Activated CD4-positive, alpha-beta T cell treated with anti-CD3 and anti-CD28 coated beads, Interleukin-2, amount 50 U/mL, for 4 hours (primary cell): ENCODE data around the gene FAM72C.
"Not testable (repeated sequence)": the region's sequence is repeated elsewhere in the genome, so short reads cannot be mapped to it uniquely, and the experiment has no call there.

Source experiments
- DNase-seq, 2 experiments: peaks; one replicate each; pipeline ENCODE4 v3.0.0-alpha.2; 2020

Gene FAM72C

DNA sequence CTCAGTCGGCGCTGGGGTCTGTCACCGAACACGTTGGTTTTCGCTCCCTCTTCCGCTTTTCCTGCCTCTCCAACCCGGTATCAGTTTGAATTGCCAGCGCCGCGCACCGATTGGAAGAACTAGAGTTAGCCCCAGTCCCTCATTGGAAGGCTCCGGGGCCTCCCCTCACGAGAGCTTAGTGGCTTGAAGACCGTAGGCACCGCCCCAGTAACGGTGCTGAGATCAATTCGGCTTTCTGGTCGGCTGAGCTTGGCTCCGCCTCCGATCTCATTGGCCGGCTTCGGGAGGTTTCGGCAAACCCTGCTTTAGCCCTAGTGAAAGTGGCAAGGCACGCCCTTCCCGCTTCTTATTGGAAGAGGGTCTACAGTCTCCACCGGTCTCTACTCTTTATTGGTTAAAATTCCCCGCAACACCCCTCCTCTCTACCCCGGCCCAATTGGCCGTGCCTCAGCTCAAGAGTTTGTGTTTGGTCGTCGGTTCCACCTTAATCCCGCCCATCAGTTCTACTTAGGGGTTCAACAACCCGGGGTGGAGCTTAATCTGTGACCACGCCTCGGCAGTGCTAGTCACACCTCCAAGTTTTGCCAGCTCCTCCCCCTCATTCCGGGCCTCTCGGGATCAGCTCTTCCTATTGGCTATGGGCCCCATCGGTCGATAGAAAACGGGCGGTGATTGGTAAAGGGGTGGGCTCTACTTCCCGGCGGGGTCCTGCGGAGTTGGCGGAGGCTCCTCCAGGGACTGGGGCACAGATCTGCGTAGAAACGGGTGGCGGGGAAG is at the start of gene FAM72C:
Gene FAM72C, minus strand, starts transcription at position 63 of the 777 bp plus-strand sequence. CDS start 845 bp downstream, outside the sequence.
- not testable (repeated sequence) for DNase-seq

DNA sequence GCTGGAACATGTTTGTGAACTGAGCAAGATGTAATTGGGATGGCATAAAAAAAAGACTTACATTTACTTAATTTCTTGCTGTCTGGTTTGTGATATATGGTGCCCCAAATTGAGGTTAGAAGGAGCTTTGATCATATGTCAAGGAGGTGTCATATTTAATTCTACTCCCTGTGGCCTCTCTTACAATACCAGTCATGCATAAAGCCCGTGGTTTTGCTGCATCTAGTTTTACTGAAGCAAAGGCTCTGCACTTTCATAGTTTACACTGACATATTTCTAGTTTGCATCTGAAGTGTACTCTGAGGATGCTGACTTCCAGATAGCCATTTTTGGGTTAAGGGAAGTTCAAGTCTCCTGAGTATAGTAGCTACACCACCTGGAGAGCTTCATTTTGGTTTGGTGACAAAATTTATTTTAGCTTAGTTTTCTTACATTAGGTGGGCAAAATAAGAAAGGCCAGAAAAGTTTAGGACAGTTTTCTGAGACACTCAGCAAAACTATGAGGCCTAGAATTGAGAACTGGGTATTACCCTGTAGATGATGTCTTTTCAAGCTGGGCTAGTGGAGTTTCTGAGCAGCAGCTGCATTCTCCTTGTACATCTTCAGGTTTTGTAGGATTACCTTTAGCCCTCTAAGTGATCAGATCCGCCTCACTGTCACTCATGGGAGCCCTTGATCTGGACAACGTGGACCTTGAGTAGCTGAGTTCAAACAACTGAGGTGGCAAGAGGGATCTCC is 48.4 kb upstream of the FAM72C start:
- DNase-seq, result not testable (repeated sequence)

DNA sequence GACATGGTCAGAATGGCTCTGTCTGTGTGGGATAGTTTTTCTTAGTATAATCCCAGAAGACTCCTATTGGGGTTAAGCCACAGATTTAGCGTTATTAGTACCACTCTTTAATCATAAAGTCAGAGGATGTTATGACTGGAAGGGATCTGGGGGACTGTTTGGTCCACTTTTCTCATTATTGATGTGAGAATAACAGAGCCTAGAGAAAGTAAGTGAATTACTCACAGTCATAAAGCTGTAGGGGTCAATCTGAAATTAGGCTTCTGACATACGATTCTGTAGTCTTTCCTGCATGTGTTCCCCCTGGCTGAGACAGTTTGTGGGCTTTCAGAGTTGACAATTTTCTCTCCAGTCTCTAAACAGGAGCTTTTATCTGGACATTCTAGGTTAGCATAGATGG is 47.3 kb upstream of the FAM72C start:
- not testable (repeated sequence) for DNase-seq

- DNase-seq, result not testable (repeated sequence)
Measured at GRCh38 chr1:144015180-144015966, 43.6 kb upstream of the FAM72C start.

GRCh38 chr1:144014528-144014927 is 42.7 kb upstream of the FAM72C start:
- not testable (repeated sequence) for DNase-seq

- DNase-seq, result not testable (repeated sequence)
Measured at GRCh38 chr1:144014121-144014520, 42.3 kb upstream of the FAM72C start.

DNA sequence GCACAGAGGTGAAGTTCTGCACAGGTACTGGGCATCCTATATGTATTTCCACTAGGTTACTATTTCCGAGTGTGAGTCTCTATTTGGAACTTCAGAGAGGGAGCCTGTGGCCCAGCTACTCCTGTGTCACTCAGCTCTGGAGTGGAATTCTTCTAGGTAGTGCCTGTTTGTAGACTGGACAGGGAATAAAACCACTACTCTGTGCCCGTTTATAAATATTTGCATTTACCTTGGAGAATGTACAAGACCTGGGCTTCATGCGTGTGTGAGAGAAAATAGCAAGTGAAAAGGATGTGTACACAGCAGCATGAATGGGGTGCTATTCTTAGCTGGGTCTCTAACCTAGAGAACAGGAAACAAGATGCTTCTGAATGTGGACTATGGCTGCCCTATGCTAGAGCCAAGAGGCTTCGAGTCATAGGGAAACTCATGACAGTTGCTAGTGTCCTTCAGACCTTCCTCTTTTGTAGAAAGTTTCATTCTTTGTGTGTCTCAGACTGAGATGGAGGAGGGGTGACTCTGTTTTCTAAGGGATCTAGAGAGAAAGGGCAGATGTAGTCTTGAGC is 40.5 kb upstream of the FAM72C start:
- DNase-seq, result not testable (repeated sequence)

- DNase-seq, result not testable (repeated sequence)
Measured at GRCh38 chr1:144009410-144009809, 37.6 kb upstream of the FAM72C start.

DNA sequence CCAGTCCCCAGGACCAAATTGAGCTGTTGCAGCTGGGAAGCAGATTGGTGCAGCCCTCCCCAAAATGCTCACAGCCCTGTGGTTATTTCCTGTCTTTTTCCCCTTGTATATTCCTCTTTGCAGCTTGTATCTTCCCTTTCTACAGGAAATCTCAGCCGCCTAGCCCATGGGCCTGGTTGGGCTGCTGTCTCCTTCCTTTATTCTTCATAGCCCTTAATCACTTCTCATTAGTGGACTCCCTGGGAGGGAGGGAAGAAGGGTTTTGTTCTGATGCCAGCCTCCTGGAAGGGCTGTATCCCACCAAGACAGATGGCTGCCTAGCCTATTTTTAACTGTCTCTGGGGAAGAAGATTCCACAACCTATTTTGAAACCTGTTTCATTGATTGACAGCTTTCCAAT is 32.5 kb upstream of the FAM72C start:
- DNase-seq, result not testable (repeated sequence)

GRCh38 chr1:144003306-144004029 is 31.7 kb upstream of the FAM72C start:
- DNase-seq, result not testable (repeated sequence)

DNA sequence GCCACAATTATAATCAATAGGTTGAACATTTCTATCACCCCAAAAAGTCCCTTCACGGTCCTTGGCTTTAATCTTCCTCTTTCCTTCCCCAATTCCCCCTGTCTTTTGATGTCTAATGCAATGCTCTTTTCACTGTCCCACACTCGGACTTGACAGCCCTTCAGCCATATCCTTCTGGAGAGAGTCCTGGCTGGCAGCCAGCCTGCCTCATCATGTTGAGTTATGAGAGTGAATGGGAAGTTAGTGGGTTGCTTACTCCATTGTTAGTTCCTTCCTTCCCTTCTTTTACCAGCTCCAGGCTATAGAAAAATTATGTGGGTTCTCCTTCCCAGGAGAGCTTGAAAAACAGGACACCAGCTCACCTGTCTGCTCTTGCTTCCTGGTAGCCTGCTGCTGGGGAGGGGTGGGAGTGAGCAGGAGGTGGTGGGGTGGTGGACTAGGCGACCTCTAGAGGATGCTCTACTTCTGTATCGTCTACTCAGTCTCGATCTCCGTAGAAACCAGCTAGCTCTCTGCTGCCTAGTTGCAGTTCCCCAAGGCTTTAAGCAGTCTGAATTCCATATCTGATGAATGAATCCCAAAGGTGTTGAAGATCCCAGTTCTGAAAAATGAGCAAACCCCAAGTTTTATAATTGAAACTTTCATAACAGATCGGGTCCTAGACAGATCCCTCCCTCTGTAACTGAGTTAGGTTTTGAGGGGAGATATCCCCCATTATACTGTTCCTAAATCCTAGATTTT is 30.5 kb upstream of the FAM72C start:
- DNase-seq, result not testable (repeated sequence)

GRCh38 chr1:144001077-144001476 is 29.3 kb upstream of the FAM72C start:
- DNase-seq, result not testable (repeated sequence)

DNA sequence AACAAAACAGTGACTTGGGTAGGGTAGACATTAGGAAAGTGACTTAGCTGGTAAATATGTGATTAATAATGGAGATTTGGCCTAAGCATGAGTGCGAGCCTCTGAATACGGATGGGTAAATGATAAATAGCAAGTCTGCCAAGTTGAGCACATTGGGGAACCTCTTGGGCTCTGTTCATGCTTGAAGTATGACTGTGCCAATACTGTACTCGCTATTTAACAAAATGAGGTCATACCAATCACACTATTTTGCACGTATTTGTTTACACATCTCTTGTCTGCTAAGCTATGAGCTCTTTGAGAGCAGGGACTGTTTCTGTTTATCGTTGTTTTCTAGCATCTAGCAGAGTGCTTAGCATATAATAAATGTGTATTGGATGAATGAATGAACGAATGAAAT is 24.2 kb upstream of the FAM72C start:
- DNase-seq, result not testable (repeated sequence)

DNA sequence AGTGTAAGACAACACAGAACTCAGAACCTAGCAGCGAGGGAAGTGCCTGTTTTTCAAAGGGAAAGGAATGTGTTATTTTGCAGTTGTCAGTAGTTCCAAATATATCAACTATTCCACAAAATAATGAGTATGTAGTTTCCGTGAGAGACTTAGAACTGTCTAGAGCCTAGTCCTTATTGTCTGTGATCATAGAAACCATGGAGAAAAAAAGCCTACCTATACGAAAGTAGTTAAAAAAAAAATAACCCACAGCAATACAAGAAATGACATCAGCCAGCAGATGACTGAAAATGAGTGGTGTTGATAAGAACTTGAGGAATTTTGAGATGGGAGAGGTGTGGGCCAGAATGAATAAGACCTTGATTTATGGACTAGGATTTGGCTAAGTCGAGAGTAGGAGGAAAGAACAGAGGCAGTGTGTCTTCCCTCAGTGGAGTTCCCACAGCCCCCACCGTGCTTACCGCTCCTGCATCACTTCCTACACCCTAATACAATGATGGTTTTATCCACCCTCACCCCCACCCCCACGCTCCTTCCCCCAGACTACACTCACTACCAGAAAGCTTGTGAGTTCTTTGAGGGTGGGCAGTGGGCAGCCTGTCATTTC is 21.6 kb upstream of the FAM72C start:
- not testable (repeated sequence) for DNase-seq

DNA sequence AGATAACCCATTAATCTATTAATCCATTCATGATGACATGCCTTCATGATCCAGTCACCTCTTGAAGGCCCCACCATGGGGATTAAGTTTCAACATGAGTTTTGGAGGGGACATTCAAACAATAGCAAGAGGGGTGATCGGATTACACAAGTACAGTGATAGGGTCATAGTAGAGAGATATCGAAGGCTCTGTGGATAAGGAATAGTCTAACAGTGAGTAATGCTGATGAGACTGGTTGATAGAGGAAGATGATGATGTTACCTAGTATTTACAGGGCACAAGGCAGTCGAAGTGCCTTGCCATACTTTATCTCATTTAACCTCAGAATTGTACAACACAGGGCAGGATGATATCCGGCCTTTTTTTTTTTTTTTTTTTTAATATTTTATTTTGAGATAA is 18.9 kb upstream of the FAM72C start:
- DNase-seq, result not testable (repeated sequence)

DNA sequence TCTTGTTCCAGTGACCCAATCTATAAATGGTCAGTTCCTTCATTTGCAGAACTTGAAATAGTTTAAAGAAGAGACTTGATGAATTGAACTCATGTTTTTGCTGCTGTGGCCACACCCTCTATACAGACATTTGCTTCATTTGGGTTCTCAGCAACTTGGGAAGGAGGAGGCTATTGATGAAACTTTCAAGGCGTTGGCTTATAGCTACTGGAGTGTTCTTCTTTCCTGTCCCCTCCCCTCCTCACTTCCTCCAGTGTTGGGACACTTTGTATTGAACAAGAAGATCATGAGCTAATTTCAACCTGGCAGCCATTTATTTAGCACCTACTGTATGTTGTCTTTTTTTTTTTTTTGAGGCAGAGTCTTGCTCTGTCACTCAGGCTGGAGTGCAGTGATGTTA is 17.9 kb upstream of the FAM72C start:
- DNase-seq, result not testable (repeated sequence)

- DNase-seq, result not testable (repeated sequence)
Measured at GRCh38 chr1:143989427-143989712, 17.6 kb upstream of the FAM72C start.

DNA sequence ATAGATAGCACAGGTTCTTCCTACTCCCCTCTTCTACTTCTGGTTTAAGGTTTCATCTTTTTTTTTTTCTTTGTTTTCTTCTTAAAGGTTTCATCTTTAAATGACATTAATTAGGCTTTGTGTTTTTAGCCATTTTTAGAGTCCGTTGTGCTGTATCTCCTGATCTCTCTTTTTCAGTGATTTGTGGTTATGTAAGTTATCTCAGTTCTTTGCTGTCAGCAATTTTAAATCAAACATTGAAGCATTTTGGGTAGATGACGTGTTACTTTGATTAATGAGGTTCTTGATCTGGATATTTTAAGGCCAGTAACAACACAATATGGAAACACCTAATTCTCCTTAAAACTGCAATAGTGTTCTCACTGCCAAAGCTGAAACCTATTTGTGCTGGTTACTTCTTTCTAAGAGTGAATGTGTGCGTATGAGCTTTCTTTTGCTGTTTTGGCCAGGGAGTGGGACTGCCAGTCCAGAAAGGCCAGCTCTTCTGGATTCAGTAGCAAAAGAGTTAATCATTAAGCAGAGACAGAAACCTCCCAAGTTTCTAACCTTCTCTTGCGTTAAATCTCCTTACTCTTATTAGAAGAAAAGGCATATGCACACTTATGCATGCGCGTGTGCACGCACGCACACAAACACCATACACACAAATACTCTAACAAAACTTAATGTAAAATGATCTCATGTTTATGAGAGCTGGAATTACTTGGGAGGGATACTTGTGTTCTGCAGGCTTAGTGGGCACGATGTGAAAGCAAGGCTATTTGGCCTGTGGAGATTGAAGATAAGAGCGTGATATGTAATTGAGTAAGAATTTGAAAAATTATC is 17.0 kb upstream of the FAM72C start:
- DNase-seq, result not testable (repeated sequence)

DNA sequence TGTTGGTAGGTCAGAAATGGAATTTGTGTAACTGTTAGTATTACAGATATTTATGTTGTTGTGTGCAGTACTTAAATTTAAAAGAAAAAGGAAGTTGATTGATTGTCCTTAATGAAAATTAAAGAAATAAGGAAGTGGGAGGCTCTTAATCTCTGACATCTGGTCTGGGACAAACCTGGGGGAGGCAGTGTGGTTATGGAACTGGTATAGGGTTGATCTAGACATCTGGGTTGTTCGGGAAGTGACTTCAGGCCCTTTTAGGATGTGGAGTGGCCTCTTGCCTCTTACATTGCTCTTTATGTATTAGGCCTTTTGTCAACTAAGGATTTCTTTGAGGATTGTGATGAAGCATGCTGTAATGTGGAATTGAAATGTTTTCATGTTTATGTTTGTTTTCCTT is 16.1 kb upstream of the FAM72C start:
- not testable (repeated sequence) for DNase-seq
